B cell (primary cell): ENCODE data around the gene PRKCQ. TPM values are rescaled to one million over a fixed set of nuclear protein-coding genes. Genes with fewer than 3 reads are reported as not detected.

Experiments
- ATAC-seq: fragments of 200-7000 bp; cut with Tn5 transposase; one replicate; pipeline ENCODE4 v1.10.0; 2021; ENCODE audit warnings: low read depth, mild to moderate bottlenecking, moderate number of reproducible peaks, moderate library complexity
- CTCF ChIA-PET: fragments of 350-600 bp; sonication (Branson Sonifier 250); formaldehyde crosslinking; loops from one replicate; lab custom pipeline; 2021; ENCODE audit warnings: antibody characterized with exemption, inconsistent platforms; lab: Charles Lee
- POLR2A ChIA-PET: fragments of 350-600 bp; sonication (Branson Sonifier 250); formaldehyde crosslinking; loops from one replicate; lab custom pipeline; 2021; ENCODE audit warnings: antibody characterized with exemption; lab: Charles Lee
- DNase-seq: peaks from one replicate; pipeline ENCODE4 v3.0.0; 2013
- H2AFZ ChIP-seq: 2 replicates; pipeline ENCODE4 v1.6.1; 2012; ENCODE audit warnings: mild to moderate bottlenecking, low read depth, low read length; ENCODE audit not compliant: insufficient read depth, poor library complexity, severe bottlenecking
- H3K27ac ChIP-seq, 2 donors: 1 replicate in 1 of 2; 2 replicates in 1 of 2; pipeline ENCODE4 v1.5.1; 2012 to 2013; ENCODE audit warnings: low read length in 2 of 2, mild to moderate bottlenecking in 2 of 2, moderate library complexity in 1 of 2
- H3K27me3 ChIP-seq, 4 experiments: fragments of 200-600 bp in 1 of 4; sonication (generic) in 1 of 4; replicated peaks in 1 of 4; 1 replicate in 2 of 4; 2 replicates in 2 of 4; pipeline versions ENCODE4 v1.6.1 to v1.7.0; 2013 to 2016; ENCODE audit warnings: low read length in 3 of 4, mild to moderate bottlenecking in 2 of 4, mixed read lengths in 1 of 4, moderate library complexity in 1 of 4; ENCODE audit not compliant: insufficient read depth in 4 of 4, control insufficient read depth in 3 of 4; ENCODE audit errors: control extremely low read depth in 1 of 4
- H3K36me3 ChIP-seq, 2 experiments: replicated peaks in 1 of 2; 1 replicate in 1 of 2; 2 replicates in 1 of 2; pipeline versions ENCODE4 v1.6.1 to v1.7.1; 2013; ENCODE audit warnings: low read length in 1 of 2; ENCODE audit not compliant: insufficient read depth in 2 of 2, control insufficient read depth in 1 of 2; ENCODE audit errors: control extremely low read depth in 1 of 2, extremely low read depth in 1 of 2
- H3K4me1 ChIP-seq, 2 donors: fragments of 200-600 bp in 1 of 2; sonication (generic) in 1 of 2; 1 replicate in 1 of 2; 2 replicates in 1 of 2; pipeline versions ENCODE4 v1.5.1 to v1.6.1; 2013 to 2017; ENCODE audit warnings: low read length in 2 of 2; ENCODE audit not compliant: control insufficient read depth in 2 of 2, insufficient read depth in 2 of 2
- H3K4me2 ChIP-seq: replicated peaks from 2 replicates; pipeline ENCODE3; 2012; ENCODE audit warnings: mild to moderate bottlenecking, low read depth, low read length; ENCODE audit not compliant: poor library complexity, severe bottlenecking
- H3K4me3 ChIP-seq, 5 experiments: fragments of 200-600 bp in 1 of 5; sonication (generic) in 1 of 5; 1 replicate in 3 of 5; 2 replicates in 2 of 5; pipeline versions ENCODE4 v1.5.1 to v1.7.0; 2011 to 2016; ENCODE audit warnings: low read length in 4 of 5, mild to moderate bottlenecking in 4 of 5, low read depth in 2 of 5, control low read depth in 1 of 5, moderate library complexity in 1 of 5; ENCODE audit not compliant: insufficient read depth in 1 of 5; ENCODE audit errors: control extremely low read depth in 1 of 5, extremely low read depth in 1 of 5
- H3K79me2 ChIP-seq: fragments of 200-600 bp; sonication (generic); one replicate; pipeline ENCODE4 v1.6.0; 2016; ENCODE audit warnings: low read length; ENCODE audit not compliant: control insufficient read depth, insufficient read depth
- H3K9ac ChIP-seq: fragments of 200-600 bp; sonication (generic); 2 replicates; pipeline ENCODE4 v1.6.1; 2017; ENCODE audit warnings: mild to moderate bottlenecking, low read length, moderate library complexity
- H3K9me3 ChIP-seq, 3 donors: one replicate each; pipeline versions ENCODE4 v1.6.1 to v1.7.1; 2013; ENCODE audit warnings: low read length in 2 of 3; ENCODE audit not compliant: control insufficient read depth in 2 of 3, insufficient read depth in 1 of 3; ENCODE audit errors: control extremely low read depth in 1 of 3
- H4K20me1 ChIP-seq: 2 replicates; pipeline ENCODE4 v1.6.0; 2012; ENCODE audit warnings: mild to moderate bottlenecking, low read length; ENCODE audit not compliant: insufficient read depth, control insufficient read depth, poor library complexity, severe bottlenecking
- H3K27ac Mint-ChIP-seq: one replicate; pipeline ENCODE4 v1.8.0; 2021; ENCODE audit warnings: mixed read lengths
- H3K27me3 Mint-ChIP-seq: one replicate; pipeline ENCODE4 v1.8.0; 2021; ENCODE audit warnings: mixed read lengths
- H3K4me1 Mint-ChIP-seq: one replicate; pipeline ENCODE4 v1.8.0; 2021; ENCODE audit warnings: mixed read lengths
- H3K4me3 Mint-ChIP-seq: one replicate; pipeline ENCODE4 v1.8.0; 2021; ENCODE audit warnings: mixed read lengths
- H3K9me3 Mint-ChIP-seq: one replicate; pipeline ENCODE4 v1.8.0; 2022; ENCODE audit warnings: mixed read lengths; ENCODE audit not compliant: insufficient read depth
- CTCF ChIP-seq: fragments of 200-600 bp; IDR thresholded peaks from one replicate; pipeline ENCODE4 v1.8.0; 2022; ENCODE audit warnings: antibody characterized with exemption, mild to moderate bottlenecking
- EZH2 ChIP-seq: IDR thresholded peaks from 2 replicates; pipeline ENCODE4 v1.6.1; 2012; ENCODE audit warnings: borderline replicate concordance, low read depth, mild to moderate bottlenecking, moderate library complexity, low read length; ENCODE audit not compliant: insufficient read depth, poor library complexity, severe bottlenecking
- WGBS: methylation state at CpG from one replicate; pipeline ENCODE4 v1.1.5; 2013; ENCODE audit warnings: missing lambda C conversion rate; ENCODE audit not compliant: insufficient coverage; 5-methylcytosine and 5-hydroxymethylcytosine counted together
- intact Hi-C: fragments of 100-400 bp; cut with micrococcal nuclease; formaldehyde crosslinking; loops from one replicate; pipeline ENCODE4 v1.10.0; 2022
- polyA plus RNA-seq: library from polyadenylated mRNA; depleted of rRNA; stranded (reverse); fragments of >200 nt; gene quantifications from 2 replicates; pipeline ENCODE4 v1.2.3, GENCODE V29; 2012
- total RNA-seq, 2 donors: library from RNA; stranded (reverse); fragments of 120-200 nt in 1 of 2; gene quantifications; 1 replicate in 1 of 2; 2 replicates in 1 of 2; pipeline versions ENCODE4 v1.2.3 to v1.2.4, GENCODE V29; 2013 to 2022

Gene PRKCQ
- total and polyA plus RNA-seq, 2 donors (not counting 1 experiment from before 2014, with no cell fraction given) = 0.15 to 0.16 TPM

- Histone ChIP-seq H3K36me3 (no peaks in the 10 kb centered on the region), H3K4me2 (no peak overlapping the region), H4K20me1 (no peaks in the 10 kb centered on the region), H3K4me3 (no peak overlapping the region), H3K27ac (no peak overlapping the region), H3K27me3 (peaks cover 0 to 7% (median 0%) of the 10 kb centered on the region in 4 experiments), H3K79me2 (no peaks in the 10 kb centered on the region), H2AFZ (peak overlapping the region; percentile 67), H3K9ac (no peak overlapping the region), H3K4me1 (peaks cover 8 to 9% of the 10 kb centered on the region in 2 donors), H3K9me3 (no peaks in the 10 kb centered on the region)
- WGBS = no CpG with 5 or more reads among the region's 2 CpGs
- intact Hi-C loops = no loop called here
- ChIA-PET POLR2A (no interaction called here), CTCF (no interaction called here)
- ATAC-seq (no peak), DNase-seq (no peak)
- Mint-ChIP-seq H3K27me3 (peaks cover 27% of the 10 kb centered on the region), H3K9me3 (no peaks in the 10 kb centered on the region), H3K4me1 (peaks cover 2% of the 10 kb centered on the region), H3K27ac (no peak overlapping the region), H3K4me3 (no peak overlapping the region)
- no peak for TF ChIP-seq CTCF
- no peak for TF ChIP-seq EZH2
Measured at GRCh38 chr10:6494442-6494819, 85.6 kb downstream of the PRKCQ start.

- peaks cover 2% of the 10 kb centered on the region for H3K4me1 Mint-ChIP-seq
- H3K4me3 ChIP-seq = no peak overlapping the region
- 83% methylated on average over 9 of the region's 11 CpGs for WGBS
Measured at GRCh38 chr10:6493521-6494441, 86.3 kb downstream of the PRKCQ start.

More at GRCh38 chr10:6493521-6494441, 86.3 kb downstream of the PRKCQ start:
- ChIA-PET POLR2A (no interaction called here), CTCF (no interaction called here)
- intact Hi-C loops = no loop called here
- Histone ChIP-seq H3K36me3 (no peaks in the 10 kb centered on the region), H4K20me1 (no peaks in the 10 kb centered on the region), H3K9ac (no peak overlapping the region), H2AFZ (no peak overlapping the region), H3K79me2 (no peaks in the 10 kb centered on the region), H3K9me3 (no peaks in the 10 kb centered on the region), H3K27ac (no peak overlapping the region), H3K27me3 (peaks cover 0 to 7% (median 0%) of the 10 kb centered on the region in 4 experiments), H3K4me1 (peaks cover 8 to 9% of the 10 kb centered on the region in 2 donors), H3K4me2 (no peak overlapping the region)
- no peak overlapping the region for H3K27ac Mint-ChIP-seq
- H3K9me3 Mint-ChIP-seq = no peaks in the 10 kb centered on the region
- TF ChIP-seq EZH2 = no peak
- TF ChIP-seq CTCF = no peak
- no peak overlapping the region for H3K4me3 Mint-ChIP-seq
- no peak for ATAC-seq
- no peak for DNase-seq
- peaks cover 28% of the 10 kb centered on the region for H3K27me3 Mint-ChIP-seq
